IMR-90 (cell line): Measurements from ENCODE around the gene GAR1. TPM values are rescaled to one million over a fixed set of nuclear protein-coding genes. Genes with fewer than 3 reads are reported as not detected.

Experiments
- ATAC-seq: fragments of 200-7000 bp; cut with Tn5 transposase; 2 replicates; pipeline ENCODE4 v1.9.1; 2020; ENCODE audit warnings: low read depth, mild to moderate bottlenecking, moderate library complexity
- BruUV-seq: library from RNA; stranded (reverse); fragments of 400-500 nt; replicated peaks from 2 replicates; lab custom pipeline; 2021; lab: Mats Ljungman, UMichigan
- CTCF ChIA-PET: fragments of 300-600 bp; formaldehyde crosslinking; extraction: SDS; loops from one replicate; lab custom pipeline; 2021; ENCODE audit warnings: antibody characterized with exemption; lab: Yijun Ruan, JAX
- POLR2A ChIA-PET: fragments of 300-600 bp; sonication (Branson Sonifier 250); formaldehyde crosslinking; loops from one replicate; lab custom pipeline; 2022; ENCODE audit warnings: antibody characterized with exemption; ENCODE audit not compliant: unreplicated experiment; lab: Charles Lee
- DNase-seq: peaks from one replicate; pipeline ENCODE4 v3.0.0; 2013
- H2AFZ ChIP-seq: replicated peaks from 2 replicates; pipeline ENCODE3; 2013; ENCODE audit warnings: low read length, mild to moderate bottlenecking; ENCODE audit not compliant: poor library complexity
- H2AK5ac ChIP-seq: 2 replicates; pipeline ENCODE4 v1.6.1; 2013; ENCODE audit warnings: low read depth, low read length, inconsistent platforms
- H2AK9ac ChIP-seq: replicated peaks from 2 replicates; pipeline ENCODE3; 2013; ENCODE audit warnings: mild to moderate bottlenecking, low read depth, low read length, moderate library complexity; ENCODE audit not compliant: poor library complexity
- H2BK120ac ChIP-seq: 2 replicates; pipeline ENCODE4 v1.6.1; 2013; ENCODE audit warnings: low read depth, low read length, inconsistent platforms
- H2BK15ac ChIP-seq: 3 replicates; pipeline ENCODE4 v1.6.1; 2013; ENCODE audit warnings: low read depth, low read length, inconsistent platforms
- H2BK20ac ChIP-seq: 2 replicates; pipeline ENCODE4 v1.6.1; 2013; ENCODE audit warnings: low read depth, mild to moderate bottlenecking, inconsistent platforms, low read length, moderate library complexity
- H2BK5ac ChIP-seq: 2 replicates; pipeline ENCODE4 v1.6.1; 2013; ENCODE audit warnings: mild to moderate bottlenecking, low read depth, low read length, inconsistent platforms; ENCODE audit not compliant: poor library complexity, severe bottlenecking
- H3K14ac ChIP-seq: replicated peaks from 2 replicates; pipeline ENCODE4 v1.6.1; 2013; ENCODE audit warnings: low read depth, low read length, inconsistent platforms
- H3K18ac ChIP-seq: 2 replicates; pipeline ENCODE4 v1.6.1; 2013; ENCODE audit warnings: low read depth, low read length, control low read depth
- H3K23ac ChIP-seq: 2 replicates; pipeline ENCODE4 v1.6.1; 2013; ENCODE audit warnings: low read depth, low read length, inconsistent platforms
- H3K27ac ChIP-seq: 2 replicates; pipeline ENCODE4 v1.5.1; 2013; ENCODE audit warnings: mild to moderate bottlenecking, control low read depth, low read length; ENCODE audit not compliant: insufficient read depth
- H3K27me3 ChIP-seq: 2 replicates; pipeline ENCODE4 v1.6.1; 2013; ENCODE audit warnings: low read length; ENCODE audit not compliant: control insufficient read depth, insufficient read depth
- H3K36me3 ChIP-seq: 2 replicates; pipeline ENCODE4 v1.6.1; 2013; ENCODE audit warnings: low read length, mixed read lengths; ENCODE audit not compliant: control insufficient read depth, insufficient read depth
- H3K4ac ChIP-seq: 2 replicates; pipeline ENCODE4 v1.6.1; 2013; ENCODE audit warnings: low read depth, low read length, inconsistent platforms
- H3K4me1 ChIP-seq: 2 replicates; pipeline ENCODE4 v1.6.1; 2013; ENCODE audit warnings: low read length, mixed read lengths; ENCODE audit not compliant: control insufficient read depth, insufficient read depth
- H3K4me2 ChIP-seq: 2 replicates; pipeline ENCODE4 v1.6.1; 2013; ENCODE audit warnings: low read depth, mild to moderate bottlenecking, control low read depth, low read length, moderate library complexity
- H3K4me3 ChIP-seq: 2 replicates; pipeline ENCODE4 v1.5.1; 2013; ENCODE audit warnings: low read depth, mild to moderate bottlenecking, control low read depth, low read length, moderate library complexity; ENCODE audit not compliant: insufficient read depth
- H3K56ac ChIP-seq: 2 replicates; pipeline ENCODE4 v1.6.1; 2013; ENCODE audit warnings: low read length, inconsistent platforms; ENCODE audit not compliant: insufficient read depth; ENCODE audit errors: extremely low read depth
- H3K79me1 ChIP-seq, 2 experiments: 2 replicates each; pipeline ENCODE4 v1.6.1; 2013; ENCODE audit warnings: low read length in 2 of 2, inconsistent platforms in 1 of 2, low read depth in 1 of 2
- H3K9ac ChIP-seq: 2 replicates; pipeline ENCODE4 v1.6.1; 2013; ENCODE audit warnings: low read depth, low read length, control low read depth
- H3K9me1 ChIP-seq: 2 replicates; pipeline ENCODE4 v1.6.1; 2013; ENCODE audit warnings: low read length, inconsistent platforms; ENCODE audit not compliant: insufficient read depth
- H3K9me3 ChIP-seq: 2 replicates; pipeline ENCODE4 v1.6.1; 2013; ENCODE audit warnings: low read length; ENCODE audit not compliant: control insufficient read depth, insufficient read depth
- H4K20me1 ChIP-seq: 2 replicates; pipeline ENCODE4 v1.6.1; 2013; ENCODE audit warnings: low read length, inconsistent platforms; ENCODE audit not compliant: insufficient read depth
- H4K5ac ChIP-seq: 2 replicates; pipeline ENCODE4 v1.6.1; 2013; ENCODE audit warnings: mild to moderate bottlenecking, low read depth, low read length, control low read depth
- H4K8ac ChIP-seq, 2 experiments: 2 replicates each; pipeline ENCODE4 v1.6.1; 2013; ENCODE audit warnings: low read depth in 2 of 2, low read length in 2 of 2, control low read depth in 1 of 2, inconsistent platforms in 1 of 2
- H4K91ac ChIP-seq: 2 replicates; pipeline ENCODE4 v1.6.1; 2013; ENCODE audit warnings: low read depth, low read length, inconsistent platforms; ENCODE audit not compliant: insufficient read depth
- CEBPB ChIP-seq: IDR thresholded peaks from 2 replicates; pipeline ENCODE4 v1.6.1; 2012; ENCODE audit warnings: low read depth, low read length, improper control_type of control experiment
- CHD1 ChIP-seq: IDR thresholded peaks from 2 replicates; pipeline ENCODE4 v1.6.1; 2012; ENCODE audit warnings: low read depth, low read length, improper control_type of control experiment
- FOS ChIP-seq: fragments of 150-350 bp; IDR thresholded peaks from 2 replicates; pipeline ENCODE4 v1.6.1; 2016; ENCODE audit warnings: low read depth, low read length
- MAFK ChIP-seq: IDR thresholded peaks from 2 replicates; pipeline ENCODE4 v1.6.1; 2012; ENCODE audit warnings: low read depth, low read length, improper control_type of control experiment
- MAZ ChIP-seq: IDR thresholded peaks from 2 replicates; pipeline ENCODE4 v1.6.1; 2012; ENCODE audit warnings: low read depth, mild to moderate bottlenecking, low read length, improper control_type of control experiment, moderate library complexity, borderline replicate concordance
- MXI1 ChIP-seq: IDR thresholded peaks from 2 replicates; pipeline ENCODE4 v1.6.1; 2012; ENCODE audit warnings: low read depth, mild to moderate bottlenecking, low read length, moderate library complexity, borderline replicate concordance
- NFE2L2 ChIP-seq: fragments of 150-350 bp; IDR thresholded peaks from 2 replicates; pipeline ENCODE4 v1.6.1; 2016; ENCODE audit warnings: low read depth, mild to moderate bottlenecking, low read length
- POLR2A ChIP-seq: IDR thresholded peaks from 2 replicates; pipeline ENCODE4 v1.6.1; 2012; ENCODE audit warnings: mild to moderate bottlenecking, low read depth, low read length
- RAD21 ChIP-seq: IDR thresholded peaks from 2 replicates; pipeline ENCODE4 v1.6.1; 2012; ENCODE audit warnings: low read length, improper control_type of control experiment
- RCOR1 ChIP-seq: IDR thresholded peaks from 2 replicates; pipeline ENCODE4 v1.6.1; 2012; ENCODE audit warnings: mild to moderate bottlenecking, low read length, improper control_type of control experiment; ENCODE audit not compliant: insufficient replicate concordance
- RFX5 ChIP-seq: IDR thresholded peaks from 2 replicates; pipeline ENCODE4 v1.8.0; 2012; ENCODE audit warnings: low read depth, mild to moderate bottlenecking, low read length, moderate library complexity
- SMC3 ChIP-seq: fragments of 150-350 bp; IDR thresholded peaks from 2 replicates; pipeline ENCODE4 v1.6.1; 2016; ENCODE audit warnings: low read depth, mild to moderate bottlenecking, antibody characterized with exemption, low read length, moderate library complexity
- WGBS, 2 experiments: methylation state at CpG; one replicate each; pipeline versions ENCODE4 v1.1.5 to v1.1.7; 2013; ENCODE audit warnings: missing lambda C conversion rate in 2 of 2; ENCODE audit not compliant: insufficient read length in 1 of 2; ENCODE audit errors: extremely low coverage in 2 of 2; 5-methylcytosine and 5-hydroxymethylcytosine counted together
- dilution Hi-C: fragments of 300-500 bp; cut with HindIII; formaldehyde crosslinking; loops from one replicate; pipeline ENCODE4 v1.14.3; 2018; ENCODE audit warnings: low sequenced_read_pairs; ENCODE audit not compliant: unreplicated experiment
- in situ Hi-C: fragments of 300-500 bp; cut with MboI; formaldehyde crosslinking; loops from 3 replicates; pipeline ENCODE4 v1.14.3; 2019; ENCODE audit warnings: low sequenced_read_pairs, inconsistent platforms, mixed read lengths
- intact Hi-C: fragments of 100-400 bp; cut with micrococcal nuclease; formaldehyde crosslinking; loops from 2 replicates; pipeline ENCODE4 v1.10.0; 2022
- polyA plus RNA-seq, 3 experiments: library from polyadenylated mRNA; depleted of rRNA; stranded (reverse); fragments of >200 nt; gene quantifications; 2 replicates each; pipeline ENCODE4 v1.2.3, GENCODE V29; 2012; ENCODE audit warnings: low replicate concordance in 1 of 3
- total RNA-seq: library from RNA; depleted of rRNA; stranded (reverse); fragments of >200 nt; gene quantifications from 2 replicates; pipeline ENCODE4 v1.2.3, GENCODE V29; 2012
- TF ChIP-seq, protein P1 (sequence below): fragments of 150-350 bp; IDR thresholded peaks from 2 replicates; pipeline ENCODE4 v1.6.1; 2017; ENCODE audit warnings: mild to moderate bottlenecking, antibody characterized with exemption, low read length, low read depth
- TF ChIP-seq, protein P2 (sequence below): fragments of 150-350 bp; IDR thresholded peaks from 2 replicates; pipeline ENCODE4 v1.6.1; 2016; ENCODE audit warnings: low read depth, mild to moderate bottlenecking, low read length, moderate library complexity, borderline replicate concordance

GAR1 gene
- total and polyA plus RNA-seq, 2 of the 4 experiments (the other 2 are of a cell fraction): 1.1 to 22.0 TPM

DNA sequence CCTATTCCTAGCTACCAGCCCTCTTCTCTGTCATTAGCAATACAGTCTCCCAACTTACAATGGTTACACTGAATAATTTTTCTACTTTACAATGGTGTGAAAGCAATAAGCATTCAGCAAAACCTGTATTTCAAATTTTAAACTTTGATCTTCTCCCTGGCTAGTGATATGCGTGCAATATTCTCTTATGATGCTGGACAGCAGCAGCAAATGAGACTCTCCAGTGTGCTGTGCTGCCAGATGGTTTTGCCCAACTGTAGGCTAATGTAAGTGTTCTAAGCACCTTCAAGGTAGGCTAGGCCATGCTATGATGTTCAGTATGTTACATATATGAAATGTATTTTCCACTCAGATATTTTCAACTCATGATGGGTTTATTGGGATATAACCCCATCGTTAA, 5.9 kb upstream of the GAR1 start:
- ChIA-PET POLR2A (no interaction called here), CTCF (interaction anchor here (0.6 kb wide), 1 partner anchor 262 kb away, joined by 4 read pairs; no protein-coding TSS in a partner anchor)
- no CpG with 5 or more reads among the region's 2 CpGs for WGBS, 2 experiments
- Histone ChIP-seq H3K14ac (no peak overlapping the region), H4K5ac (no peak overlapping the region), H3K9ac (no peak overlapping the region), H2AK9ac (no peak overlapping the region), H3K36me3 (no peaks in the 10 kb centered on the region), H3K9me1 (no peaks in the 10 kb centered on the region), H4K20me1 (no peaks in the 10 kb centered on the region), H3K4me1 (no peaks in the 10 kb centered on the region), H3K27ac (no peak overlapping the region), H3K4me3 (no peak overlapping the region), H3K9me3 (no peaks in the 10 kb centered on the region), H2BK120ac (no peak overlapping the region), H2AFZ (no peak overlapping the region), H3K79me1 (no peaks in the 10 kb centered on the region), H3K56ac (no peak overlapping the region), H2BK15ac (no peak overlapping the region), H4K8ac (no peak overlapping the region), H3K18ac (no peak overlapping the region), H3K23ac (no peak overlapping the region), H3K27me3 (no peaks in the 10 kb centered on the region), H3K4ac (no peak overlapping the region), H2AK5ac (no peak overlapping the region), H2BK20ac (no peak overlapping the region), H2BK5ac (no peak overlapping the region), H3K4me2 (no peak overlapping the region), H4K91ac (no peak overlapping the region)
- in situ Hi-C loops (loop anchor here (10.0 kb wide), 3 partner anchors 105 to 385 kb away; partner anchors contain the start of gene CASP6), dilution Hi-C loops (no loop called here), intact Hi-C loops (no loop called here)
- BruUV-seq: no TSS peak
- ATAC-seq (no peak), DNase-seq (no peak)
- TF ChIP-seq RAD21 (no peak), MAZ (no peak), FOS (no peak), SMC3 (no peak), RCOR1 (no peak), RFX5 (no peak), POLR2A (no peak), MAFK (no peak), MXI1 (no peak), NFE2L2 (no peak), CHD1 (no peak), CEBPB (no peak)
- TF ChIP-seq, protein P1, sequence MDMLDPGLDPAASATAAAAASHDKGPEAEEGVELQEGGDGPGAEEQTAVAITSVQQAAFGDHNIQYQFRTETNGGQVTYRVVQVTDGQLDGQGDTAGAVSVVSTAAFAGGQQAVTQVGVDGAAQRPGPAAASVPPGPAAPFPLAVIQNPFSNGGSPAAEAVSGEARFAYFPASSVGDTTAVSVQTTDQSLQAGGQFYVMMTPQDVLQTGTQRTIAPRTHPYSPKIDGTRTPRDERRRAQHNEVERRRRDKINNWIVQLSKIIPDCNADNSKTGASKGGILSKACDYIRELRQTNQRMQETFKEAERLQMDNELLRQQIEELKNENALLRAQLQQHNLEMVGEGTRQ: no peak
- TF ChIP-seq, protein P2, sequence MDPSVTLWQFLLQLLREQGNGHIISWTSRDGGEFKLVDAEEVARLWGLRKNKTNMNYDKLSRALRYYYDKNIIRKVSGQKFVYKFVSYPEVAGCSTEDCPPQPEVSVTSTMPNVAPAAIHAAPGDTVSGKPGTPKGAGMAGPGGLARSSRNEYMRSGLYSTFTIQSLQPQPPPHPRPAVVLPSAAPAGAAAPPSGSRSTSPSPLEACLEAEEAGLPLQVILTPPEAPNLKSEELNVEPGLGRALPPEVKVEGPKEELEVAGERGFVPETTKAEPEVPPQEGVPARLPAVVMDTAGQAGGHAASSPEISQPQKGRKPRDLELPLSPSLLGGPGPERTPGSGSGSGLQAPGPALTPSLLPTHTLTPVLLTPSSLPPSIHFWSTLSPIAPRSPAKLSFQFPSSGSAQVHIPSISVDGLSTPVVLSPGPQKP: no peak
